OCI-LY7 (cell line): Measurements from ENCODE around the gene PLCXD1.

Source experiments
- CTCF ChIP-seq: fragments of 200-600 bp; sonication (generic); conservative IDR thresholded peaks from 2 replicates; pipeline ENCODE4 v1.5.1; 2014; ENCODE audit warnings: mild to moderate bottlenecking, antibody characterized with exemption, low read length, moderate library complexity, mixed read lengths
- EZH2phosphoT487 ChIP-seq: fragments of 200-600 bp; sonication (generic); IDR thresholded peaks from 2 replicates; pipeline ENCODE4 v1.6.1; 2018; ENCODE audit warnings: low read depth, borderline replicate concordance, mild to moderate bottlenecking, mixed run types, antibody characterized with exemption, low read length, moderate library complexity, mixed read lengths

GRCh38 chrX:262381-262909 is 18.7 kb upstream of the PLCXD1 start:
- TF ChIP-seq CTCF: no peak
- TF ChIP-seq EZH2phosphoT487: no peak
